CD4-positive, alpha-beta T cell treated with Interferon gamma for 1 hour (primary cell): ENCODE data around the gene GNG3.
"Not testable (repeated sequence)": the region's sequence is repeated elsewhere in the genome, so short reads cannot be mapped to it uniquely, and the experiment has no call there.

Experiments
- DNase-seq: peaks from one replicate; pipeline ENCODE4 v3.0.0-alpha.2; 2020

Gene GNG3

DNA sequence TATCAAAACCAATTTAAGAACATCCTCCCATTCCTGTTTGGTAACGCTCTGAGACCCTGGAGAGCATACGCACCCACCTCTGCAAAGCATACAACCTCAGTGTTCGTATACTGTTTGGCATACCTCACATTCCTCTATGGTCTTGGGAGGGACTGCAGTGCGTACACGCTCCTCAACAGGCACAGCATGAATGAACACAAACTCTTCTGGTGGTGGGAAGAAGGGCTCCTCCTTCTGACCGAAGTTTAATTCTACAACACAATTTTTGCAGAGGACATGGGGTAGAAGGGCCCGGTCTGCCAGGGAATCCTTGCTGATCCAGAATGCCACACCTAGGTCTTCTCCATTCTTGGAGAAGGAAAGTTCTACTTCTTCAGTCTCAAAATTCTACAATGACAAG is 14.5 kb downstream of the GNG3 start:
- DNase-seq = no peak

DNA sequence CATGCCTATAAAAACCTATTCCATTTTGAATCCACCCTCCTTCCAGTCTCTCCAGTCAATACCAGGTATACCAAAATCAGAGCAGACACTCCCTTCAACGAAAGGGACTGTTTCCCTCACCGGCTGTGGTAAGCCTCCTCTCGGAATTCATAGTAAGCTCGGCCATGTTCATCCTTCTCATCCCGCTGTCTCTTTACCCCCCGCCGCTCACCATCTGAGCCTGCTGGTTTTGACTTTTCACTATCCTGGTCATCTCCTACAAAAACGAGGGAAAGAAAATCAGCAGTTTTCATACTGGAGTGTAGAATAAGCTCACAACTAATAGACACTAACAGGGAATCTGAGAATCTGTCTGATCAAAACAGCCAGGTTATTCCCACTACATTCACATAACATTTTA is 16.7 kb downstream of the GNG3 start:
- no peak for DNase-seq

DNA sequence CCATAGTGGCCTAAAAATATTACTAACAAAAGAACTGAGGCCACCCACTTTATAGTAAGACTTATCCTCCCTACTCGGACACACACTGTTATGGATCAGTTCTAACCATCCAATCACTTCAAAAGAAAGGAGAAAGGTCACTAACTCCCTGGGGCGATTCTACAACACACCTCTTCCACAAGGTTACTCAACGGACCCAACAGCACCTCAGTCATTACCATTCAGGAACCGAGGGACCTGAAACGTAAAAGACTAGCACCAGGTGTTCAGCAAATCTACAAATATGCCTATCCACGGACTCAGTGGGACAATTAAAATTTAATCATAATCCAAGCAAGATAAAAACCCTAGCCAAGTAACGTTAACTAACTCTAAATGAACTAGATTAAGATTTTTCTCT is 18.2 kb downstream of the GNG3 start:
- DNase-seq = no peak

DNA sequence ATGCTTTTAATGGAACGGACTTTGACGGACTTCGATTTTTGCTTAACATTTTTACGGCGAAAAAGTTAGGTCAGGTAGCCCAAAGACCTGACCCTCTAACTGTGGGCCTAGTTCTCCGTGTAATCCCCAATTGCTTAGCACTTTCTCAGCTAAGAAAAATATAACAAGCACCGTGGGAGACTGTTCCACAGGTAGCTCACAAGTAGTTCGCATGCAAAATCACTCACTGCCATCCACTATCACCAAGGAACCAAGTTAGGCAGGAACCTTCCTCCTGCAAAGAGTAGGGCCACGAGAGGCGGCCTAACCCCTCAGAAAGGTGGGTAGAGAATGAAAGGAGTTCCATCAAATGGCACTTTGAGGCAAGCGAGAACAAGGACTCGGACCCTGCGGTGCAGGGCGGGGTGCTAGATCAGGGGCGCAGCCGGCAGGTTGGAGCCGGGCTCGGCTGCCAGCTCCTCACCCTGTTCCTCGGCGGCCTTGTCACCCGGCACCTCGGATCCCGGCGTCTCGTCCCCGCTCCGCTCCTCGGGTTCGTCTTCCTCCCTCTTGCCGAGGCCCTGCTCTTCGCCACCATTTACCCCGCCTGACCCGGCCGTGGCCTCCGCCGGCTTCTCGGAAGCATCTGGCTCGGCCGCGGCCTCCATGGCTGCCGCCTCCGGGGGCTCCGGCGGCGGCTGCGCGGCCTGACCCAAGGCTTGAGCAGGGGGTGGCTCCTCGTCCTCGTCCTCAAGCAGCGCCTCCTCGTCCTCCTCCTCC is 18.9 kb downstream of the GNG3 start:
- DNase-seq = no peak

DNA sequence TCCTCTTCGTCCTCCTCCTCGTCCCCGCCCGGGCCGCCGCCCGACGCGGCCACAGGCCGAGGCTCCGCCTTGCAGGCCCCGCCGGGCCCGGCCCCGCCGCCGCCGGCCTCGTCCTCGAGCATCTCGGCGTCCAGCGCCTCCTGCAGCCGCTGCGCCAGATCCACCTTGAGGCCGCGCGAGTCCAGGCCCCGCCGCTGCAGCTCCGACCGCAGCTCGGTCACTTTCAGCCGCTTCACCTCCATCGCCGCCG is 19.4 kb downstream of the GNG3 start:
- no peak for DNase-seq

DNA sequence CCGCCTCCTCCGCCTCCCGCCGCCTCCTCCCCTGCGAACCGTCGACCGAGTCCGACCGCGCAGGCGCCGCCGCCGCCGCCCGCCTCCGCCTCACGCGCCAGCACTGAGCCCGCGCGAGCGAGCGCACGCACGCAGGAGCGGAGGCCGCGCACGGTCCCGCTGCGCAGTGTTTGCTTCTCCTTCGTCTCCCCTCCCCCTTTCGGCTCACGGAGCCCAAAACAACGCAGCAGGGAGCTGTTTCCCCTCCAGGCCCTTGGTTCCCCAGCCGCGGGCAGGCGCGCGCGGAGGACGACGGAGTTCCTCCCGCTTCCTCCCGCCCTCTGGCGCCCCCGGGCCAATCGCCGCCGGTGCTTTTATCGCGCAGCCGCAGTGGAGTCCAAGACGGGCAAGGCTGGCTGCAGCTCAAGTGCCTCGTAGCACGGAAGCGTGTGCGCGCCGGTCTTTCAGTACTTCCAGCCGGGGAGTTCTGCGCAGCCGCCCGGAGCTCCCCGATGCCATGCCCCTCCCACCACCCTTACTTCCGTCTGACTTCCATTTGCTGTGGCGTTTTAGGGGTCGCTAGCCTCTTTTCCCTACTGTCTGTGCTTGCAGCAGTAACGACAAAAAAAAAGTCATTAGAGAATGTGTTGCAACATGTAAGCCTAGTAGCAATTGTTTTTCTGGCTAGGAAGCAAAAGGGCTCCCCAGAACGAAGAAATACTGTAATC is 19.8 kb downstream of the GNG3 start, which contains the start of gene HNRNPUL2:
Gene HNRNPUL2, minus strand, starts transcription at position 293 of the 707 bp plus-strand sequence. CDS start 301 bp downstream, outside the sequence.
- peak; percentile 99 for DNase-seq

DNA sequence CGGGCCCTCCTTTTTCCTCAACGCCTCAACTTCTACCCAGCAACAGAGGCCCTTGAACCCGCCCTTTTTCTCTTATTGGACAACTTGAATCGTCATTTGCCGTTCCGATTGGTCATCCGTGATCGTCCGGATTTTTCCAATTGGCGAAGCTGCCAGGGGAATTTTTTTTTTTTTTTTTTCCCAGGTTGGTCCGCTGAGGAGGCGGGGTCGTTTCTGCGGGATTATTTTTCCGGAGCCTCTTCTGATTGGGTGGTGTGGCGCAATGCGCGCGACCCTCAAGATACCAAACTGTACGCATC is 20.3 kb downstream of the GNG3 start:
- peak; percentile 91 for DNase-seq

DNA sequence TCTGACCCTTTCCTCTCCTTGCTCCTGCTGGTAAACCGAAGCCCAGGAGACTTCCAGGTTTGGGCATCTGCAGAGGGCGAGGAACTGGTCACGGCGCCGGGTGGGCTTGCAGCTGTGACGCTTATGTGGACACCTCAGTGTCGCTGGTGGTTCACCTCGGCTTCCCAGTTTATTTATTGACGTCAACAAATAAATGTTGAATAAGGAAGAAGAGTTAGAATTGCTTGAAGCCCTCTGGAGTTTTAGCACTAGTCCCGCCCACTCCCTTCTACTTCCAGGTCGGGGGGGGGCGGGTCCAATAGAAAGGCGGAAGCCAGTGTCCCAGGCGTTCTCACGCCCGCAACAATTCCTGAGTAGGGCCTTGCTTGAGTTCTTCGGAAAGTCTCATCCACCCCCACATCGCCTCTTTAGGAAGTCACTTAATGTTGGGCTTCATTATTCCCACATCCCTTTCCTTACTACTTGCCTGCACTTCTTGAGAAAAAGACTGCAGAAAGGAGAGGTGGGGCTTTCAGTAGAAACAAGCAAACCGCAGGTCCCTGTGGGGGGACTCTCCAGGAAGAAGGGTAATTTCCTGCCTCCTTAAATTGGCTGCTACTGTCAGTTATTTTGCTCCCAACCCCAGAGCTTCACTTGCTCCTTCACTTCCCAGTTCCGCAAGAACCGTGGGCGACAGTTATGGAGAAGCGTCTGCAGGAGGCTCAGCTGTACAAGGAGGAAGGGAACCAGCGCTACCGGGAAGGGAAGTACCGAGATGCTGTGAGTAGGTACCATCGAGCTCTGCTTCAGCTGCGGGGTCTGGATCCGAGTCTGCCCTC is 20.9 kb downstream of the GNG3 start, which contains the start of gene TTC9C:
Gene TTC9C, plus strand, starts transcription at position 316 of the 818 bp plus-strand sequence. Its CDS starts 363 bp downstream, at position 679.
- DNase-seq = peak; percentile 81

DNA sequence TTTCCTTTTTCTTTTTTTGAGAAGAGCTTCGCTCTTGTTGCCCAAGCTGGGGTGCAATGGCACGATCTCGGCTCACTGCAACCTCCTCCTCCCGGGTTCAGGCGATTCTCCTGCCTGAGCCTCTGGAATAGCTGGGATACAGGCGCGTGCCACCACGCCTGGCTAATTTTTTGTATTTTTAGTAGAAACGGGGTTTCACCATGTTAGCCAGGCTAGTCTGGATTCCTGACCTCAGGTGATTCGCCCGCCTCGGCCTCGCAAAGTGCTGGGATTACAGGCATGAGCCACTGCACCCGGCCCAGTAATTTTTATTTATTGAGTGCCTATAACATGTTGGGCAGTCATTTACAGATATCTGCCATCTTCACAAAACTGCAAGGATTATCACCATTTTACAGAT is 22.6 kb downstream of the GNG3 start:
- not testable (repeated sequence) for DNase-seq

DNA sequence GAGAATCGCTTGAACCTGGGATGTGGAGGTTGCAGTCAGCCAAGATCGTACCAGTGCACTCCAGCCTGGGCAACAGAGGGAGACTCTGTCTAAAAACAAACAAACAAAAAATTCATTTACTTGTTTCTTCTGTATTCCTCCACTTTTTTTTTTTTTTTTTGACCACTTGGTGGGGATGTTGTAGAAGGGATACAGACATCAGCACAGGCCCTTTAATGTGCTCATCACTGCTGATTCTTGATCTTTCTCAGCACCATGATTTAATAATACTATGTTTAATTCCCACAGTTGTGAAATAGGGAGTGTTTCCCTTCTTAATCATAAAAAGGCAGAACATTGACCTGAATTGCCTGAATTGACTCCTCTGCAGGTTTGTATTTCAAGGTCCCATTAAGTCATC is 25.4 kb downstream of the GNG3 start:
- no peak for DNase-seq

DNA sequence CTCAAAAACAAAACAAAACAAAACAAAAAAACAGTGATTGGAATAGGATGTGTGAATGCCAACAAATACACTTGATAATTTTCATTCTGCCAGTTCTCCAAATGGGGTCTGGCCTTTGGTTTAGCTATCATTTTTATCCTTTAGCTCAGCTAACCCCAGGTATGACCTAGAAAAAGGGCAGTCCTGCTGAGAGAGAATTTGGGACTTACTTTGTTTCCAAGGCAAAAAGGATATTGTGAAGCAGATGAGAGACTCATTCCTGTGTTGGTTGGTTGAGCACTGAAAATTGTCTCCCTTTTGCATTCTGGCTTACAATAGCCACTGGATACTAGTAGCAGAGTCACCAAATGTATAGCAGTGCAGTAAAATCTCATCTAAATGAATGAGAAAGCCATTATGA is 29.7 kb downstream of the GNG3 start:
- no peak for DNase-seq

DNA sequence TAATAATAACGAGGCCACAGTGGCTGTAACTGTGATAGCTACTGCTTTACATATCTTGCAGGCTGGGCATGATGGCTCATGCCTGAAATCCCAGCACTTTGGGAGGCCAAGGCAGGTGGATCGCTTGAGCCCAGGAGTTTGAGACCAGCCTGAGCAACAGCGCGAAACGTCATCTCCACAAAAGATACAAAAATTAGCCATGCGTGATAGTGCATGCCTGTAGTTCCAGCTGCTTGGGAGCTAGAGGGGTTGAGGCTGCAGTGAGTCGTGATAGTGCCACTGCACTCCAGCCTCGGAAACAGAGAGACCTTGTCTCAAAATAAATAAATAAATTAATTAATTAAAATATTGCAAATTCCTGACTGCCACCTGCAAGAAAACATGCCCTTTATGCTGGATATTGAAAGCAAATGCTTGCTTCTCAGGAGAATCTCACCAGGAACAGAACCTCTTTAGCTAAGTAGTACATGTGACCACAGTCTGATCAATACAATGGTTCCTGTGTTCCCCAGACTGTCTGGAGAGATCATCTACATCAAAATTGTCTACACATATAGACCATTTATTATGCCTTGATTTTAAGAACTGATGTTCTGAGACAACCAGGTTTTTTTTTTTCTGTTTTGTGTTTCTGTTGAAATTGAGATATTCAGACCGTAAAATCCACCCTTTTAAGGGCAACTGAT is 40.1 kb downstream of the GNG3 start:
- DNase-seq = no peak

DNA sequence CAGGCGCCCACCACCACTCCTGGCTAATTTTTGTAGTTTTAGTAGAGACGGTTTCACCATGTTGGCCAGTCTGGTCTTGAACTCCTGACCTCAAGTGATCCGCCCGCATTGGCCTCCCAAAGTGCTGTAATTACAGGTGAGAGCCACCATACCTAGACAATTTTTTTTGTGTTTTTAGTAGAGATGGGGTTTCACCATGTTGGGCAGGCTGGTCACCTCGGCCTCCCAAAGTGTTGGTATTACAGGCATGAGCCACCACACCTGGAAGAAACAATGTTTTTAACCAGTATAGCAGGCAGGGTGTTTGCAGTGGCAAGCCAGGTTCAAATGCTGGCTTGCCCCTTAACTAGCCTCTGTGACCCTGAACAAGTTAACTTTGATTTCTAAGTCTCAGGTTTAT is 42.5 kb downstream of the GNG3 start:
- DNase-seq = not testable (repeated sequence)

DNA sequence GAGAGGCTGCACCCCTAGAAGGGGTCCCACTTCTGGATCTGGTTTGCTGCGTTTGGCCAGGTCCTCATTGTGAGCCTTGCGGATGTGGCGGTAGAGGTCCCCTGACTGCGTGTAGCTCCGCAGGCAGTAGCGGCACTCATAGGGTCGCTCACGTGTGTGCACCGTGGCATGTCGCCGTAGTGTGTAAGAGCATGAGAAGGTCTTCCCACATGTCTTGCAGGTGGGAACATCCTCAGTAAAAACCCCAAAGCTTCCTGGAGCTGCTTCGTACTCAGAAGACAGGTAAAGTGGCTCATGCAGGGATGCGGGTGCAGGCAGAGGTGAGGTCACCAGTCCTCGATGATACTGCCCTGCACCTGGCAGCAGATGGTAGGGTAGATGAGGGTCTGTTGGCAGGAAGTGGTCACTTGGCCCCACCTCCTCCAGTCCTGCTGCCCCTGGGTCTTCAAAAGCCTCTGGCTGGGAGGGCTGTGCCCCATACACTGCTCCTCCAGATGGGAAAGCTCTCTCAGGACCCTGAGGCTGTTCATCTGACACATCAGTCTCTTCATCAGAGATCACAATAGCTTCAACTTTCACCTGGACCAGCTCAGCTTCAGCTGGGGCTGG is 44.8 kb downstream of the GNG3 start:
- no peak for DNase-seq

DNA sequence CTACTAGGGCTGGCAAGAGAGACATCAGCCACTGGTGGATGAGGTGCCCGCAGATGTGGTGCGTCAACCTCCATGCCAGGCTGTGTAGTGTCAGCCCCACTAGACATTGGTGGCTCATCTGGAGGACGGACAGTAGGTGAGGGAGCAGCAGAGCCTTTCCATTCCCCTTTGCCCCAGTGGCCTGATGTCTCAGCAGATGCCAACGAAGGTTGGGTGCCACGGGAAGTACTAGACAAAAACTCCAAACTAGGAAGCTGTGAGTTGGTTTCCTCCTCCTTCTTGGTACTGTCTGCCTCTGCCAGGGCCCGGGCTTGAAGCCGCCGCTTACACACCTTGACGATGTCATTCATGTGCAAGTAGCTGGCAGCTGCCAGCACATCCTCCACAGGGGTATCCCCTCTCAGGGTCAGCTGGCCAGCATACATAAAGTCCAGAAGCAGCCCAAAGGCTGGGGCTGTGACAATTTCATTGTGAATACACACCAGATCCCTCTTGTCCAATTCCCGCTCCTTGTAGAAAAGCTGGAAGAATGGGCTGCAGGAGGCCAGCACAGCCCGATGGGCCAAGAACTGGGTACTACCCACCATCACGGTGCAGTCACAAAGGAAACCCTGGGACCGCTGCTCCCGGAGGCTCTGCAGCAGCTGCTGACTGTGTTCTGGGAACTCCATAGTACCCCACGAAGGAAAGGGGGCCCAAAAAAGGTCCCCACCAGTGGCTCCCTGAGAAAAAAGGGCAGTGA is 45.7 kb downstream of the GNG3 start:
- DNase-seq = no peak

DNA sequence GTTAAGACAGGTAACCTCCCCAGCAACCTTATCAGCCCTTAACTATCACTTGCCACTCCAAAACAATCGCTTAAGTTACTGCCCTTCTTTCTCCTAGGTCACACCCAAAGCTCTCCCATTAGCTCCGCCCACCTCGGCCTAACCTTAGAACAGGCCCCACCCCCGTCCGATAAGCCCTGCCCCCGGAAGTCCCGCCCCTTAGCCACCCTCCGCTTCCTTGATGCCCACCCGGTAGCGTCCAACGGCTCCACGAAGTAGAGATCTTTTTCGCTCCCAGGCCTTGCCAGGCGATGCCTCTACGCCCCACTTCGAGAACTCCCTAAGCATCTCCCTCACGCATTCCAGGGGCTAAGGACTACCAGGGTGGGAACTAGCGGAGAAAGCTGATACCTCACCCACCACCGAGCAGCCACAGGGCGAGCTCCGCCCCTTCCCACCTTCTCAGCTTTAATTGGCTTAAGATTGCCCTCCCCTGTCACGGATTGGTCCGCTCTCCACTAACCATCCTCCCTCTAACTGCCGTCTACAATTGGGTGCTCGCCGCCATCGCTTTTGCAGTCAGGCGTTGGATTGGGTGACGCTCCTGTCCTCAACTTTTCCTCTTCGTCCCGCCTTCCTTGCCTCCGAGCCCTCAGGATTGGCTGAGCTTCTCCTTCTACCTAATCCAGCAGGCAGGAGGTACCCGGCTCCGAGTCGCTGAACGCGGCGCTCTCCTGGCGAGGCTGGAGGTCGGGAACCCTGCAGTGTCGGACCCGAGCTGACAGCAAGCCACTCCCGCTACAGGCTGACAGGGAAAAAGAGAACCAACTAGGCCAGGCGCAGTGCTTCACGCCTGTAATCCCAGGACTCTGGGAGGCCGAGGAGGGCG is 46.5 kb downstream of the GNG3 start, which contains the start of gene ZBTB3:
Gene ZBTB3, minus strand, starts transcription at position 425 of the 868 bp plus-strand sequence. CDS start 496 bp downstream, outside the sequence.
- DNase-seq = peak; percentile 99

DNA sequence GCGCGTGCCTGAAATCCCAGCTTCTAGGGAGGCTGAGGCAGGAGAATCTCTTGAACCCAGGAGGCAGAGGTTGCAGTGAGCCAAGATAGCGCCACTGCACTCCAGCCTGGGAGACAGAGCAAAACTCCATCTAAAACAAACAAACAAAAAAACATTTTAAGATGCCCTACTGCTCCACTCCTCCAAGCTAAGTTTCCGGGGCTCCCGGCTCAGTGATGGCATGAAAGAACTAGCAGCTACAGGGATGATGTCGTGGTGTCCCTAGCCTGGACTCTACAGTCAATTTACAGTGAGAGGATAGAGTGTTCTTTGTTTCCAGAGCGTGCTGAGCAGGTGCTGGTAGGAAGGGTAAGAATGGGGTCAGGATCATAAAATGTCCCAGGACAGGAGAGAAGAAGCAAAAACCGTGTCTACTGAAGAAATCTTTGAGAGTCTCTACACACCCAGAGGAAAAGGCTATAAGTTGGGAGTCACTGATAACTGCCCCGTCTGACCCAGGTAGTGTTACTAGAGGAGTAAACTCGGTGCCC is 47.7 kb downstream of the GNG3 start:
- DNase-seq = no peak

DNA sequence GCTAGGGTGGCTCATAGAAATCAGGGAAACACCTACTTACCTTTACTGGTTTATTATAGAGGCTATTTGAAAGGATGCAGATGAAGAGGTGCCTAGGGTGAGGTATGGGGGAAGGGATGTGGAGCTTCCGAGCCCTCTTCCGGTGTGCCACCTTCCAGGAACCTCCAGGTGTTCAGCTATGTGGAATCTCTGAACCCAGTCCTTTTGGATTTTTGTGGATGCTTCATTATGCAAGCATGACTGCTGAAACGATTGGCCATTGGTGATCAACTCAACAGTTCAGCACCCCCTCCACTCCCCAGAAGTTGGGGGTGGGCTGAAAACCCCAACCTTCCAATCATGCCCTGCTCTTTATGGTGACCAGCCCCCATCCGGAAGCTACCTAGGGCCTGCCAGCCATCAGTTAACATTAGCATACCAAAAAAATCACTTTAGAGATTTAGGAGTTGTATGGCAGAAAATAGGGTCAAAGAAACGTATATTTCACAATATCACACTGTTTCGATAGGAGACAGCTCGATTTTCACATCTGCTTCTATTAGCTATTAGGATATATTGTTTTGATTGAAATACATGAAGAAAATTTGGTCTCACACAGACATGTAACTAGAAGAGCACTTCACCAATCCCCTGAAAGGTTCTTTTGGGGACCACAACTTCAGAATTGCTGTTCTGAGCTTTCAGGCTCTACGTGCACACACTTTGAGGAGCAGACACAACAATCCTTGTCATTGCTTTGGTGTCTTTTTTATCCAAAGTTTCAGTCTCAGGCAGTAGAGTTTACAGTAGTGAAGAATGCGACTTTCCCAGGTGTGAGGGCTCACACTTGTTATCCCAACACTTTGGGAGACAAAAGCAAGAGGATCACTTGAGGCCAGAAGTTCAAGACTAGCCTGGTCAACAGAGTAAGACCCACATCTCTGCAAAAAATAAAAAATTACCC is 50.6 kb downstream of the GNG3 start:
- no peak for DNase-seq
